H1 (cell line): ENCODE results near the gene TOMM6. TPM values are rescaled to one million over a fixed set of nuclear protein-coding genes. Genes with fewer than 3 reads are reported as not detected.

Experiments used
- CTCF ChIA-PET: fragments of 300-600 bp; sonication (Branson Sonifier 250); formaldehyde crosslinking; loops from one replicate; lab custom pipeline; 2021; ENCODE audit not compliant: partially characterized antibody; lab: Charles Lee
- POLR2A ChIA-PET: fragments of 300-600 bp; sonication (Branson Sonifier 250); formaldehyde crosslinking; loops from one replicate; lab custom pipeline; 2021; ENCODE audit warnings: inconsistent platforms; ENCODE audit not compliant: partially characterized antibody; lab: Charles Lee
- DNase-seq, 2 experiments: peaks; one replicate each; pipeline versions ENCODE4 v3.0.0 to v3.0.0-alpha.2; 2010 to 2022; ENCODE audit warnings: low spot score in 2 of 2, low read depth in 1 of 2, mixed read lengths in 1 of 2
- FAIRE-seq: peaks from 2 replicates; lab custom pipeline; 2011; peaks lifted over from hg19 to GRCh38; lab: Jason Lieb, UNC
- H2AFZ ChIP-seq: 2 replicates; pipeline ENCODE4 v1.8.1; 2012; ENCODE audit warnings: low read length, inconsistent platforms
- H2AK5ac ChIP-seq: 2 replicates; pipeline ENCODE4 v1.6.1; 2013; ENCODE audit warnings: low read depth, low read length
- H2BK120ac ChIP-seq: replicated peaks from 2 replicates; pipeline ENCODE3; 2013; ENCODE audit warnings: low read depth, low read length, inconsistent platforms
- H2BK12ac ChIP-seq: 2 replicates; pipeline ENCODE4 v1.6.1; 2013; ENCODE audit warnings: low read depth, low read length
- H2BK15ac ChIP-seq: 2 replicates; pipeline ENCODE4 v1.6.1; 2013; ENCODE audit warnings: low read length
- H2BK20ac ChIP-seq: 2 replicates; pipeline ENCODE4 v1.6.1; 2013; ENCODE audit warnings: low read length
- H2BK5ac ChIP-seq: 2 replicates; pipeline ENCODE4 v1.6.1; 2013; ENCODE audit warnings: low read depth, low read length
- H3K14ac ChIP-seq: 2 replicates; pipeline ENCODE4 v1.6.1; 2013; ENCODE audit warnings: inconsistent platforms; ENCODE audit not compliant: insufficient read length
- H3K18ac ChIP-seq: 2 replicates; pipeline ENCODE4 v1.6.1; 2013; ENCODE audit warnings: low read length; ENCODE audit errors: extremely low read depth
- H3K23ac ChIP-seq: 2 replicates; pipeline ENCODE4 v1.6.1; 2013; ENCODE audit warnings: inconsistent platforms; ENCODE audit not compliant: insufficient read length
- H3K23me2 ChIP-seq: 2 replicates; pipeline ENCODE4 v1.6.1; 2013; ENCODE audit warnings: low read depth, low read length
- H3K27ac ChIP-seq: 2 replicates; pipeline ENCODE4 v1.6.1; 2011; ENCODE audit warnings: low read depth, low read length, inconsistent platforms
- H3K27me3 ChIP-seq, 4 experiments: replicated peaks in 1 of 4; 1 replicate in 1 of 4; 2 replicates in 3 of 4; pipeline versions ENCODE4 v1.6.1 to v1.8.1; 2011 to 2013; ENCODE audit warnings: low read length in 3 of 4, mild to moderate bottlenecking in 3 of 4, inconsistent platforms in 2 of 4, mixed read lengths in 2 of 4, moderate library complexity in 1 of 4; ENCODE audit not compliant: control insufficient read depth in 3 of 4, insufficient read depth in 3 of 4; ENCODE audit errors: extremely low read depth in 1 of 4
- H3K36me3 ChIP-seq, 4 experiments: 2 replicates each; pipeline versions ENCODE4 v1.6.1 to v1.8.1; 2011 to 2013; ENCODE audit warnings: mild to moderate bottlenecking in 4 of 4, low read length in 3 of 4, moderate library complexity in 2 of 4, control low read depth in 1 of 4, inconsistent platforms in 1 of 4; ENCODE audit not compliant: insufficient read depth in 4 of 4, control insufficient read depth in 2 of 4
- H3K4ac ChIP-seq: replicated peaks from 2 replicates; pipeline ENCODE3; 2013; ENCODE audit warnings: low read length, low read depth, mixed read lengths, inconsistent platforms; ENCODE audit not compliant: insufficient read length
- H3K4me1 ChIP-seq, 4 experiments: replicated peaks in 1 of 4; 1 replicate in 1 of 4; 2 replicates in 3 of 4; pipeline versions ENCODE4 v1.6.1 to v1.8.1; 2011 to 2013; ENCODE audit warnings: low read length in 3 of 4, inconsistent platforms in 2 of 4, mixed read lengths in 1 of 4; ENCODE audit not compliant: insufficient read depth in 4 of 4, control insufficient read depth in 3 of 4
- H3K4me2 ChIP-seq, 2 experiments: 2 replicates each; pipeline versions ENCODE4 v1.6.1 to v1.8.1; 2011 to 2013; ENCODE audit warnings: low read depth in 2 of 2, low read length in 2 of 2, control low read depth in 1 of 2, inconsistent platforms in 1 of 2, mild to moderate bottlenecking in 1 of 2; ENCODE audit not compliant: insufficient read depth in 1 of 2
- H3K4me3 ChIP-seq, 4 experiments: fragments of 200-600, 300-600 bp in 1 of 4; sonication (generic), shearing (Covaris generic), sonication (Bioruptor Twin) in 1 of 4; 2 replicates each; pipeline versions ENCODE4 v1.5.1 to v1.8.1; 2011 to 2016; ENCODE audit warnings: low read length in 4 of 4, low read depth in 3 of 4, control low read depth in 2 of 4, inconsistent platforms in 2 of 4, mild to moderate bottlenecking in 2 of 4, mixed read lengths in 1 of 4, moderate library complexity in 1 of 4; ENCODE audit not compliant: insufficient read depth in 2 of 4; ENCODE audit errors: extremely low read depth in 1 of 4
- H3K56ac ChIP-seq: replicated peaks from 2 replicates; pipeline ENCODE3; 2013; ENCODE audit warnings: low read depth, mild to moderate bottlenecking, mixed read lengths, low read length, inconsistent platforms; ENCODE audit not compliant: insufficient read length
- H3K79me1 ChIP-seq: 2 replicates; pipeline ENCODE4 v1.6.1; 2013; ENCODE audit warnings: low read depth, low read length, control low read depth
- H3K79me2 ChIP-seq, 2 experiments: 2 replicates each; pipeline versions ENCODE4 v1.6.1 to v1.8.1; 2012 to 2013; ENCODE audit warnings: low read length in 2 of 2, mild to moderate bottlenecking in 2 of 2, inconsistent platforms in 1 of 2; ENCODE audit not compliant: insufficient read depth in 2 of 2, control insufficient read depth in 1 of 2
- H3K9ac ChIP-seq, 4 experiments: replicated peaks in 1 of 4; 1 replicate in 1 of 4; 2 replicates in 3 of 4; pipeline versions ENCODE4 v1.6.1 to v1.8.1; 2011 to 2013; ENCODE audit warnings: low read depth in 3 of 4, low read length in 3 of 4, control low read depth in 2 of 4, mild to moderate bottlenecking in 2 of 4, moderate library complexity in 2 of 4, inconsistent platforms in 1 of 4; ENCODE audit errors: extremely low read depth in 1 of 4
- H3K9me3 ChIP-seq, 2 experiments: 2 replicates each; pipeline versions ENCODE4 v1.6.1 to v1.8.1; 2012 to 2013; ENCODE audit warnings: mild to moderate bottlenecking in 2 of 2, moderate library complexity in 2 of 2, control low read depth in 1 of 2, inconsistent platforms in 1 of 2, low read depth in 1 of 2, low read length in 1 of 2, mixed read lengths in 1 of 2; ENCODE audit not compliant: insufficient read depth in 2 of 2
- H4K20me1 ChIP-seq, 2 experiments: replicated peaks in 1 of 2; 2 replicates each; pipeline versions ENCODE3 to v1.8.1; 2011 to 2013; ENCODE audit warnings: inconsistent platforms in 2 of 2, low read length in 2 of 2, mild to moderate bottlenecking in 1 of 2; ENCODE audit not compliant: insufficient read depth in 2 of 2, control insufficient read depth in 1 of 2
- H4K5ac ChIP-seq: 2 replicates; pipeline ENCODE4 v1.6.1; 2013; ENCODE audit warnings: low read length, low read depth, mixed read lengths, inconsistent platforms; ENCODE audit not compliant: insufficient read length
- H4K8ac ChIP-seq: 2 replicates; pipeline ENCODE4 v1.8.0; 2013; ENCODE audit warnings: mild to moderate bottlenecking, moderate library complexity, low read length, inconsistent platforms; ENCODE audit not compliant: insufficient read depth; ENCODE audit errors: extremely low read depth
- H4K91ac ChIP-seq: replicated peaks from 2 replicates; pipeline ENCODE3; 2013; ENCODE audit warnings: low read length, mixed read lengths, inconsistent platforms; ENCODE audit not compliant: insufficient read length
- CEBPB ChIP-seq: IDR thresholded peaks from 2 replicates; pipeline ENCODE4 v1.6.1; 2012; ENCODE audit warnings: low read depth, low read length
- CREB1 ChIP-seq: IDR thresholded peaks from 2 replicates; pipeline ENCODE4 v1.6.1; 2012; ENCODE audit warnings: inconsistent platforms
- EZH2 ChIP-seq: fragments of 200-600 bp; sonication (generic); IDR thresholded peaks from 2 replicates; pipeline ENCODE4 v1.7.1; 2012; ENCODE audit warnings: low read depth, mild to moderate bottlenecking, moderate library complexity, low read length, inconsistent platforms; ENCODE audit not compliant: severe bottlenecking
- GTF2F1 ChIP-seq: IDR thresholded peaks from 2 replicates; pipeline ENCODE4 v1.6.1; 2012; ENCODE audit warnings: low read depth, low read length, improper control_type of control experiment, borderline replicate concordance
- RBBP5 ChIP-seq: IDR thresholded peaks from 2 replicates; pipeline ENCODE4 v1.7.1; 2012; ENCODE audit warnings: low read depth, mild to moderate bottlenecking, inconsistent platforms, low read length, moderate library complexity, borderline replicate concordance
- TAF1 ChIP-seq: IDR thresholded peaks from 2 replicates; pipeline ENCODE4 v1.6.1; 2011; ENCODE audit warnings: mild to moderate bottlenecking, low read depth, low read length
- USF2 ChIP-seq: IDR thresholded peaks from 2 replicates; pipeline ENCODE4 v1.6.1; 2011; ENCODE audit warnings: low read length, improper control_type of control experiment
- WGBS, 2 experiments: shearing (Covaris generic) in 1 of 2; methylation state at CpG; one replicate each; pipeline versions ENCODE4 v1.1.6 to v1.1.7; 2013 to 2015; ENCODE audit warnings: low lambda C conversion rate in 2 of 2, mixed read lengths in 2 of 2, inconsistent platforms in 1 of 2, low coverage in 1 of 2, missing lambda C conversion rate in 1 of 2; ENCODE audit not compliant: insufficient replicate concordance in 2 of 2, insufficient coverage in 1 of 2, insufficient read length in 1 of 2; ENCODE audit errors: extremely low coverage in 1 of 2, missing lambda C conversion rate in 1 of 2; 5-methylcytosine and 5-hydroxymethylcytosine counted together
- polyA plus RNA-seq, 7 experiments: library from polyadenylated mRNA; depleted of rRNA in 3 of 7; stranded (reverse) in 5 of 7; unstranded in 2 of 7; fragments of >200 nt in 5 of 7; fragments of 200-250 nt in 2 of 7; gene quantifications; 1 replicate in 5 of 7; 2 replicates in 1 of 7; 4 replicates in 1 of 7; pipeline versions ENCODE4 v1.2.1 to v1.2.3, GENCODE V29; 2011 to 2013; ENCODE audit warnings: missing spikeins in 2 of 7, mixed read lengths in 2 of 7
- total RNA-seq: library from RNA; stranded (reverse); fragmentation: NEBNext Ultra II Directional; extraction: Animal tissue kit (Norgen Biotek cat#: 25700); gene quantifications from 2 replicates; pipeline ENCODE4 v1.2.1, GENCODE V29; 2021
- TF ChIP-seq, protein P1 (sequence below), 3 experiments: IDR thresholded peaks; 1 replicate in 2 of 3; 2 replicates in 1 of 3; pipeline versions ENCODE4 v1.5.1 to v1.6.1; 2011; ENCODE audit warnings: low read length in 3 of 3, mild to moderate bottlenecking in 3 of 3, inconsistent platforms in 2 of 3, low read depth in 1 of 3, moderate library complexity in 1 of 3; ENCODE audit not compliant: insufficient read depth in 1 of 3; ENCODE audit errors: control extremely low read depth in 1 of 3

The TOMM6 gene
- total and polyA plus RNA-seq, 2 of the 8 experiments (the other 6 are each of a cell fraction or from before 2014, with no cell fraction given), result 228 to 560 TPM

GRCh38 chr6:41771058-41771983, 16.2 kb upstream of the TOMM6 start:
- H4K91ac ChIP-seq, result no peak overlapping the region
- WGBS, 2 experiments, result 93% methylated on average over 25 of the region's 29 CpGs; no CpG with 5 or more reads in 1 of the 2 experiments
- no peak overlapping the region for H3K4ac ChIP-seq
- 0 out of 2 replicates have a peak overlapping the region, but pooled peaks have one; percentile 24 for H2BK5ac ChIP-seq
- H3K14ac ChIP-seq, result no peak overlapping the region
- ChIA-PET CTCF (interaction anchor here (0.7 to 1.9 kb wide), 7 partner anchors 29 to 77 kb away, joined by 3 to 12 read pairs (median 3); partner anchors contain the start of gene TFEB), POLR2A (no interaction called here)
- H4K8ac ChIP-seq, result no peak overlapping the region; the same call in 1 of the 2 replicates
- no peak overlapping the region for H2BK12ac ChIP-seq
- no peak overlapping the region for H2BK120ac ChIP-seq
- H3K27me3 ChIP-seq, result no peaks in the 10 kb centered on the region
- no peak overlapping the region for H3K4me3 ChIP-seq
- H2BK15ac ChIP-seq, result no peak overlapping the region
- no peak overlapping the region for H4K5ac ChIP-seq
- peaks cover 0 to 7% (median 4%) of the 10 kb centered on the region in 4 experiments; a peak in 5 of 8 replicates for H3K36me3 ChIP-seq
- no peaks in the 10 kb centered on the region for H3K9me3 ChIP-seq
- no peak overlapping the region for H3K4me2 ChIP-seq
- no peaks in the 10 kb centered on the region for H3K79me1 ChIP-seq
- H3K56ac ChIP-seq, result no peak overlapping the region
- no peaks in the 10 kb centered on the region for H3K23me2 ChIP-seq
- H3K79me2 ChIP-seq, result no peaks in the 10 kb centered on the region
- H3K27ac ChIP-seq, result no peak overlapping the region
- no peak overlapping the region for H3K23ac ChIP-seq
- no peak for FAIRE-seq
- no peak overlapping the region for H2BK20ac ChIP-seq
- H3K9ac ChIP-seq, result no peak overlapping the region
- no peaks in the 10 kb centered on the region; a peak in 1 of 7 replicates for H3K4me1 ChIP-seq
- H3K18ac ChIP-seq, result no peak overlapping the region
- peaks cover 0 to 3% of the 10 kb centered on the region in 2 experiments for H4K20me1 ChIP-seq
- no peak overlapping the region for H2AK5ac ChIP-seq
- no peak for DNase-seq
- no peak overlapping the region for H2AFZ ChIP-seq
- TF ChIP-seq USF2 (no peak), CREB1 (no peak), TAF1 (no peak), RBBP5 (no peak), CEBPB (no peak), GTF2F1 (no peak), EZH2 (no peak)
- TF ChIP-seq, protein P1, sequence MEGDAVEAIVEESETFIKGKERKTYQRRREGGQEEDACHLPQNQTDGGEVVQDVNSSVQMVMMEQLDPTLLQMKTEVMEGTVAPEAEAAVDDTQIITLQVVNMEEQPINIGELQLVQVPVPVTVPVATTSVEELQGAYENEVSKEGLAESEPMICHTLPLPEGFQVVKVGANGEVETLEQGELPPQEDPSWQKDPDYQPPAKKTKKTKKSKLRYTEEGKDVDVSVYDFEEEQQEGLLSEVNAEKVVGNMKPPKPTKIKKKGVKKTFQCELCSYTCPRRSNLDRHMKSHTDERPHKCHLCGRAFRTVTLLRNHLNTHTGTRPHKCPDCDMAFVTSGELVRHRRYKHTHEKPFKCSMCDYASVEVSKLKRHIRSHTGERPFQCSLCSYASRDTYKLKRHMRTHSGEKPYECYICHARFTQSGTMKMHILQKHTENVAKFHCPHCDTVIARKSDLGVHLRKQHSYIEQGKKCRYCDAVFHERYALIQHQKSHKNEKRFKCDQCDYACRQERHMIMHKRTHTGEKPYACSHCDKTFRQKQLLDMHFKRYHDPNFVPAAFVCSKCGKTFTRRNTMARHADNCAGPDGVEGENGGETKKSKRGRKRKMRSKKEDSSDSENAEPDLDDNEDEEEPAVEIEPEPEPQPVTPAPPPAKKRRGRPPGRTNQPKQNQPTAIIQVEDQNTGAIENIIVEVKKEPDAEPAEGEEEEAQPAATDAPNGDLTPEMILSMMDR (IDR thresholded peaks at IDR 0.05; ENCODE audit: control extremely low read depth in 1 of 3, insufficient read depth in 1 of 3, low read depth in 1 of 3, low read length in 3 of 3), result no peak
